Glomerular endothelial cell (primary cell): Measurements from ENCODE around the gene MOB2. TPM values are rescaled to one million over a fixed set of nuclear protein-coding genes. Genes with fewer than 3 reads are reported as not detected.

Experiments
- DNase-seq: peaks from one replicate; pipeline ENCODE4 v3.0.0-alpha.2; 2011; ENCODE audit warnings: low read depth, low spot score; ENCODE audit errors: extremely low read depth
- total RNA-seq: library from RNA; depleted of rRNA; stranded (reverse); fragments of >200 nt; gene quantifications from 2 replicates; pipeline ENCODE4 v1.2.3, GENCODE V29; 2015

The MOB2 gene
- total RNA-seq, 1 donor from 2014 or later, result 34.6 TPM

DNA sequence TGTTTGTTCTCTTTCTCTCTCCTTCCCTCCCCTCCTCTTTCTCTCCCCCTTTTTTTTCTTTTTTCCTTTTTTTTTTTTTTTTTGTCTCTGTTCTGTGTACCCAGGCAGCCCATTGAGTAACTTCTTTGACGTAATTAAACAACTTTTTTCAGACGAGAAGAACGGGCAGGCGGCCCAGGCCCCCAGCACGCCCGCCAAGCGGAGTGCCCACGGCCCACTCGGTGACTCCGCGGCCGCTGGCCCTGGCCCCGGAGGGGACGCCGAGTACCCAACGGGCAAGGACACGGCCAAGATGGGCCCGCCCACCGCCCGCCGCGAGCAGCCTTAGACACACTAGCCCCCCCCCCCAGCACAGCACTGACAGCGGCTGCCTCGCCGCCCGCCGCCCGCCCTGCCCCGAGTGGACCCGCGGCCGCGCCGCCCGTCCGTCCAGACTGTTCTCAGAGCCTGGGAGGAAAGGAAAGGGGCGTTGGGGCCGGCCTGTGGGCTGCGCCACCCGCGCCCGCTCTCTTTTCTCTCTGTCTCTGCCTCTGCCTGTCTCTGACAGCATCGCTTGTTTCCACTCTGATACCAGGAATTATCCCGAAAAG, 26.1 kb downstream of the MOB2 start:
- no peak for DNase-seq

DNA sequence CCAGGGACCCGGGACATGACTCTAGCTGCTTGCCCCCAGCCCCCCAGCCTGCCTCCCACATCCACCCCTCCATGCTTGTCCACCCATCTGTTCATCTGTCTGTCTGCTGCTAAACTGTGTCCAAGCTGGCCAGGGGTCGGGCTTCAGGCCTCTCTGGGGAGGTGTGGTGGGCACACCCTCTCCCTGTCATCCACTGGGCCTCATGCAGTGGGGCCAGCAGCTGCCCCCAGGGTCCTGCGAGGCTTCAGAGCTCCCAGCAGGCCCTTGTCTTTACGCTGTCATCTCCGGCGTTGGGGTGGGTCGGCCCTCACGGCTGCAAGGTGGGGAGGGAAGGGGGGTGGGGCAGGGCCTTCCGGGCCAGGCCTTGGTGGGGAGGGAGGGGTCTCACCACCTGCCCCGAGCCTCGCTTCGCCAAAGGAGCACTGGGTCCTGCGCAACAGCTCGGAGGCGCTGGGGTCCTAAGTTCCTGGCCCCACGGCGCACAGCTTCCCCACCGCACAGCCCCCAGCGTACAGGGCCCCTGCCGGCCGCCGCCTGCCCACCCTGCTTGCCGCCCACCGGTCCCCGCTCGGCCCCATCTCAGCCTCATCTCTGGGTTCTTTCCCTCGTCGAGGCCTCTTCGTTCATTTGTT, 26.7 kb downstream of the MOB2 start:
- no peak for DNase-seq

DNA sequence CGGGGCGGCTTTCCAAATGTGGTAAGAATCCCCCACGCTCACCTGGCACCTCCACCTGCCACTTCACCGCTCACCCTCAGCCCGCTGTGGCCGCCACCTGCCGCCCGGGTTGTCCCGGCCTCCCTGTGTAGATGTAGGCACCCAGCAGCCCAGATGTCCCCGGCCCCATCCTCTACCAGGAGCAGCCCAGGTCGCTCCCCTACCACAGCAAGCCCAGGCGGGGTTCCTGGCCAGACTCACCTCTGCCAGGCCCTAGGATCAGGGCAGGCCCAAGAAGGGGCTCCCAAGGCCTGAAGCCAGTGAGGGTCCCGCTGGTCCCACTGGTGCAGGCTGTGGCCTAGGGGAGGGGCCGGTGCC, 27.4 kb downstream of the MOB2 start:
- DNase-seq, result no peak

DNA sequence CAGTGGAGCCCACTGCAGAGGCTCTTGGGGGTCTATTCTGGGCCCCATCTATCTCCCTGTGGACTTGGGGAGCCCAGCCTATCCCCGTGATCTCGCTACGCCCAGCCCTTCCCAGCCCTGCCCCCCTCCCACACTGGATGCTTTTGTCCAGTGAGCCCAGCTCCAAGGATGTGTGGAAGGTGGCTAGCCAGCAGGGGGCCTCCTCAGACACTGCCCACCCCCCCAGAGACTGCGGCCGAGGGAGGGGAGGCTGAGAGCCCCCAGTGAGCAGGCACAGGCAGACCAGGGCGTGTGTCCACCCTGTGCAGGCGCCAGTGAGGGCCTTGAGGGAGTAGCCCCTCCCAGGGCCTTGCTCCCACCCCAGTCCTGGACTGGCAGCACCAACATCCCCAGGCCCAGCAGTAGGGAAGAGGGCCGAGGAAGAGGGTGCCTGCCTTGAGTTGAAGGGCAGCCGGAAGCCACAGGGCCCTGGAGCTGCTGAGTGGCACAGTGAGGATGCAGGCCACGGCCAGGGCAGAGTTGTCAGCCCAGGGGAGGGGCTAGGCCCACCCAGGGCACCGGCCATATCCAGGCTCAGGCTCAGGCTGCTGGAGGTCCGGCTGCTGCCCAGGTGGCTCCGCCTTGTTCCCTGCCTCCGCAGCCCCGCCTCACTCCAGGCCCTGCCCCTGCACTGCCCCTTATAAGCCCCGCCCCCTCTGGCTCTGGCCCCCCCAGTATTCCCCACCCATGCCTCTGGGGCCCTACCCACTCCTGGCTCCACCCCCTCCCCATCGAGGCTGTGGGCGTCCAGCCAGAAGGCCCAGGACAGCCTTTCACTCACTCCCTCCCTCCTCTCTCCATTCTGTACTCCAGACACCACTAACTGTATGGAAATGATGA, 28.0 kb downstream of the MOB2 start:
- no peak for DNase-seq

DNA sequence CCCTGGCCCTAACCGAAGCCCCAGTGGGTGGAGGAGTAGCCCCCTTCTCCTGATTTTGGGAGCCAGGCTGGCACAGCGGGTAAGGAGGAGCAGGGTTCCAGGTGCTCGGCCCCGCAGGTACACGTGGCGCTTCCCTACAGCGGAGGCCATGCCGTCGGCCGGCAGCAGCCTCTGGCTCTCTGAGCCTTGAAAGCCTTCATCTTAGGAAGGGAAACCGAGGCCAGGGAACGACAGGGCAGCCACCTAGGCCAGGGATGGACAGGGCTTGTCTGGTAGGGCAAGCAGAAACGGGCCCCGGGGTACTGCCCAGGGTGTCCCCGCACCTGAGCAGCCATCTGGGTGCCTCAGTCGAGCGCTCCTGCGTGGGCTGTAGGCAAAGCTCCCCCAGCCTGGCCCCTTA, 28.7 kb downstream of the MOB2 start:
- no peak for DNase-seq

DNA sequence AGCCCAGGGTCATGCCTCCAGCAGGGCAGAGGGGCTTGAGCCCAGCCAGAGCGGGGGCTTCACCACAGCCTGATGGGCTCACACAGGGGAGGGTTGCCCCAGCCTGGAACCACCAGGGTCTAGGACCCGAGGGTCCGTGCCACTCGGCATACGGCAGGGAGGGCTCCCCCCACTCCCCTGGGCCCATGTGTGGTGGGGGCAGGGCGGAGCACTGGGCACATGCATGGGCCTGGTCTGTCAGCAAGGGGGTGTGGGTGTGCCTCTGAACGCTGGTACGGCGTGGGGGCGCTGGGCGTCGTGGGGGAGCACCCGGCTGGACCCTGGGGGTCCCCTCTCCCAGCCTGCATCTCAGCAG, 29.3 kb downstream of the MOB2 start:
- DNase-seq, result no peak

DNA sequence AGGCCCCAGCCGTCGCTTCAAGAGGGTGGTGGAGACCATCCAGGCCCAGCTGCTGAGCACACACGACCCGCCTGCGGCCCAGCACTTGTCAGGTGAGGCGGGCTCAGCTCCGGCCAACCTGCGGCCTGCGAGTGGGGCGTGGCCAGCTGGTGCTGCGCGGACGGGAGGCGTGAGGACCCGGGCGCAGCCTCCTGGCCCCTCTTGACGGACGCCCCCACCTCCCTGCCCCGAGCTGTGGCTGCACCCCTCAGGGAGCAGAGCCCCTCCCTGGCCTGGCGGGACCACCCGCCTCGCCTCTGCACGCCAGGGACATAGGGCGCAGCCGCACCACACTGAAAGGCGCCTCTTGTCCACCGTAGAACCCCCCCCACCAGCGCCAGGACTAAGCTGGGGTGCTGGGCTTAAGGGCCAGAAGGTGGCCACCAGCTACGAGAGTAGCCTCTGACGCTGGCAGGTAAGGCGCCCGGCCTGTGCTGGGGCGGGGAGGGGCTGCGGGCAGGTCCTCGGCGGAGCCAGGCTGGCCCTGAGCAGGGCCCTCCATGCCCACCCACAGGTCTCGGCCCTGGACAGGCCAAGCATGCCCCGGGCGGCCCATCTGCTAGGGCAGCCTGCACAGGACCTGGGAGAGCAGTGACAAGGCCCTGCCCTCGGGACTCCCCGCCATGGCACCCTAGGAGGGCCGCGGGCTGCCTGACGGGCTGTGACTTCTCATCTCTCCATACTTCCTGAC, 29.8 kb downstream of the MOB2 start:
- no peak for DNase-seq

DNA sequence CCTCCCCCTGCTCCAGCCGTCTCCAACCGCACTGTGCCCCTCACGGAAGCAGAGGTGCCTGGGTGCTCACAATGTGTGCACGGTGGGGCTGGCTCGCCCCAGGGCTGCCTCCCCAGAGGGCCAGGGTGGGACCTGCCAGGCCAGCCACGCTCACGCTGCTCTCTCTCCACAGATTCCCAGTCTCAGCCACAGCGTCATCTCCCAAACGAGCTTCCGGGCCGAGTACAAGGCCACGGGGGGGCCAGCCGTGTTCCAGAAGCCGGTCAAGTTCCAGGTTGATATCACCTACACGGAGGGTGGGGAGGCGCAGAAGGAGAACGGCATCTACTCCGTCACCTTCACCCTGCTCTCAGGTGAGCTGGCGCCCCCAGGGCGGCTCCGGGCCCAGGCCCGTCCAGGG, 30.4 kb downstream of the MOB2 start:
- DNase-seq, result no peak

DNA sequence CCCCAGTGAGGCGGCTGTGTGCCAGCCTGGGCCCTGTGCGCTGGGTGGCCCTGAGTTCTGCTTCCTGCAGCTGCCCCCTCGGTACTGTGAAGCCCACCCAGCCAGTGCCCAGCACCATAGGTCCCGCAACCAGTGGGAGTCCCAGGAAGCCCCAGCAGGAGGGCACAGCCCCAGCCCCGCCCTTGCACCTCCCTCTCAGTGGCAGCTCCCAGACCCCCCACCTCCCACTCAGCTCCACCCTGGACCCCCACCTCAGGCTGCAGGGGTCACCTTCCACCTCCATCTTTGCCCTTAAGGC, 30.9 kb downstream of the MOB2 start:
- DNase-seq, result no peak

DNA sequence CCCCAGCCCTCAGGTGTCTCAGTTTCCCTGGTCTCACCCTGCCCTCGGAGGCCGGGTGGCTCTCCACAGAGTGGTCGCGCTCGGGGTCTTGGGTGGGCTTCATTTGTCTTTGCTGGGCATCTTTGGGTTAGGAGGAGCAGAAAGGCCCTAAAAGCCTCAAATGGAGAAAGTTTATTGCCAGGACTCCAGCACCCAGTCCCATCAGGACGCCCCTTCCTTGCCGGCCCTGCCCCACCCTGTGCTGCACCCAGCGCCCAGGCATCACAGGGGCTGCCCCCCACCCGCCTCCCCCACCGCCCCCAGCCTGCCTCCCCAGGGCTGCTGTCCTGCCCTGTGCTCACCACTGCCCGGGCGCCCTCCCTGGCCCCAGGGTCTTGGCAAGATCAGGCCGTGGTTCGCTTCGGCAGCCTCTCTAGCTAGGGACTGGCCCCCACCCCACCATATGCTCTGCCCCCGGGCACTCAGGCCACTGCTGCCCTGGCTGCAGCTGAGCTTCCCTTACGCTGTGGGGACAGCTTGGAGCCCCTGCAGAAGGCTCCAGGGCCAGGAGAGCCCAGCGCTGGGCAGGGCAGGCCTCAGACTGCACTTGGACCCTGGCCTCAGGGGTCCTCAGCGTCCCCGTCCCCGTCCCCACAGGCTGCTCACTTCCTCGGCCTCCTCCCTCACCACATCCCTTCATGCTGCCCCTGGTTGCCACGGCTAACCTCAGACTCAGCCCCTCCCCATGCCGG, 31.4 kb downstream of the MOB2 start:
- DNase-seq, result no peak

DNA sequence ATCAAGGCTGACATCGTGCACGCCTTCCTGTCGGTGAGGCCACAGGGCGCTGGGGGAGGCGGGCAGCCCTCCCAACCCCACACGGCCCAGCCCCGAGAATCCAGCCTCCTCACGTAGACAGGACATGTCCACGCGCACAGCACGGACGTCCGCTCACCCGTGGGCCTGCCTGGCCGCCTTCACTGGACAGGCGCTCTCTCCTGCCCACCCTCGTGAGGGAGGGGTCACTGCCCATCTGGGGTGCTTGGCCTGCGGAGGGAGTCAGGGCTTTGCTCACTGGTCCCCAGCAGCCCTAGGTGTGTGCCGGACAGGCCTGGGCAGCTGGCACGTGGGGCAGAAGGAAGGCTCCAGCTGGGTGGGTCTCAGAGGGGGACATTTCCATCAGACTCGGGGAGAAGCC, 32.0 kb downstream of the MOB2 start:
- no peak for DNase-seq

DNA sequence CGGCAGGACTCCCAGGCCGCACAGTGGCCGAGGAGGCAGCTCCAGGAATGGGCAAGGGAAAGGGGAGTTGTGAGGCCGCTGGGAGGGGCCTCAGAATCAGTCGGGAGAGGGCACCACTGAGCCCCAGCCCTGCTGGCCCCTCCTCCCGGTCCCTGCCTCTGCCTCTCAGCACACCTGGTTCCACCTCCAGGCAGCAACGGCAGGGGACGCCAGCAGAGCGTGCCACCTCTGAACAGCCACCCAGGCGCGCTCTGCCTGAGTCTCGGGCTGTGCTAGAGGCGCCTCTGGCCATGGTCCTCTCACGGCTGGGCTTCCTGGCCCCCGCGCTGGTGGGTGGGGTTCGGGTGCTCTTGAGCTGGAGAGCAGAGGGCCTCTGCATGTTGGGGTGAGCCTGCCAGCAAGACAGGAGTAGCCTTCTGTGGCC, 33.0 kb downstream of the MOB2 start:
- DNase-seq, result no peak

DNA sequence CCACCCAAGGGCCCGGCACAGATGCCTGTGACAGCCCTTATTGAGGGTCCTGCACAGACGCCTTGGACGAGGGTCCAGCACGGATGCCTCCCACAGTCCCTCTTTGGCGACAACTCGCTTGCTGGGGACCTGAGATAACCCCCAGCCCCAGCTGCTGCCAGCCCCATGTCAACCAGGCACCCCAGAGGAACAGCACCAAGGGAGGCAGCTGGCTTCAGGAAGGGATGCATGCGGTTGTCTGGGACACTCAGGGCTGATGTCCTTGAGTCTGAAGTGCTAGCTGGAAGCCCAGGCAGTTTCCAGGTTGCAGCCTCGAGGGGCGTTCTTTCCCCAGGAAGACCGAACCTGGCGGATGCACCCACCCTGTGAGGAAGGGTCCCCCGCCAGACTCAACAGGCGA, 33.8 kb downstream of the MOB2 start:
- DNase-seq, result no peak

DNA sequence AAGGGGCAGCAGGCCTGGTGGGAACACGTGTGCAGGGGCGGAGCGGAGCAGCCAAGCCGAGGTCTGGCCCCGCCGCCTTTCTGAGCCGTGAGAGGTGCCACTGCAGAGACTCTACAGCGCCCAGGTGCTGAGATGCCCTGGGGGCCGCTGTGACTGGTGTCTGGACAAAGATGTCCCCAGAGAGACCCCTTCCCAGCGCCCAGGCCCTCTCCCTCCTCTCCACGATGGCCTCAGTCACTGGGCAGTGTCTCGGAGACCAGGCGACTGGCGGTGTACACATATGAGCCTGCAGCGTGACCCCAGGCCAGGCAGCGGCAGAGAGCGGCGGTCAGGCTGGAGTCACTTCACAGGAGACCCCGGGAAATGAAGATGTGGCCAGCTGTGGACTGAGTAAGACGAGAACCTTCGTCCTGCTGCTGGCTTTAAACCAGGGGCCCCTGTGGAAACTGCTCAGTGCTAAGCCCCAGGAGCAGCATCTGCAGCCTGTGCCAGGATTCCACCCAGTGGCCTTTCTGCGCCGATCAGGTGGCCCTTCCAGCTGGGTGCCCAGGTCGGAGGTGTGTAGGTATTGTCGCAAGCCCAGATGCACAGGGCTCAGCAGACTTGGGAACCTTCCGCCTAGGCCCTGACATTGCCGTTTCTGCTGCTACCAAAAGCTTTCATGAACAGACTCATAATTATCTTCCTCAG, 34.7 kb downstream of the MOB2 start:
- DNase-seq, result no peak

DNA sequence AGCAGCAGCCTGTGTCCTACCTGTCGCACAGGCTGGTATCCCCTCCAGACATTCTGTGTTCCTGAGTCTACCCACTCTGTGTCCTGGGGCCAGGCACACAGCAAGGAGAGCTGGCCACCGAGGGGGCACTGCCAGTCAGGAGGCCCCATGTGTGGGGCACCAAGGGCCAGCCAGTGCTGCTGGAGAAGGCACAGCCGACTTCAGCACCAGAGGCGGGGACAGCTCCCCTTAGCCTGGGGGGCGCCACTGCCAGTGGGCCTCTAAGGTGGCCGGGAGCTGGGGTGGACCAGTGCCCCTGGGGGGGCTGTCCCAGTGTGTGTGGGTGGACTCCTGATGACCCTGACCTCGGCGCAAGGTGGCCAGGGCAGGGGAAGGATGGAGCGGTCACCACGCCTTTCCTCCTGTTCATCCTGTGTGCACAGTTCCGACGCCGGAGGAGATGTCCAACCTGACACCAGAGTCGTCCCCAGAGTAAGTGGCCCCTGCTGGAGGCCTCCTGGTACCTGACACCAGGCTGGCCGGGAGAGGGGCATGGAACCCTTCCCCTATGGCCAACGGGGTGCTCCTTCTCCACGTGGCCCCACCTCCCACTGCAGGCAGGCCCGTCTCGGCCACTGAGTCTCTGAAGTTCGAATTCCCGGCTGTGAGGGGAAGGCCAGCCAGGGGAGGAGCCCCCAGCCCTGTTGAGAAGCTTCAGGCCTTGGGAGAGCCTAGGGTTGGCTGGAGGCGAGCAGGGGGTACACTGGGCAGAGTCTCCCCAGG, 35.4 kb downstream of the MOB2 start:
- no peak for DNase-seq

DNA sequence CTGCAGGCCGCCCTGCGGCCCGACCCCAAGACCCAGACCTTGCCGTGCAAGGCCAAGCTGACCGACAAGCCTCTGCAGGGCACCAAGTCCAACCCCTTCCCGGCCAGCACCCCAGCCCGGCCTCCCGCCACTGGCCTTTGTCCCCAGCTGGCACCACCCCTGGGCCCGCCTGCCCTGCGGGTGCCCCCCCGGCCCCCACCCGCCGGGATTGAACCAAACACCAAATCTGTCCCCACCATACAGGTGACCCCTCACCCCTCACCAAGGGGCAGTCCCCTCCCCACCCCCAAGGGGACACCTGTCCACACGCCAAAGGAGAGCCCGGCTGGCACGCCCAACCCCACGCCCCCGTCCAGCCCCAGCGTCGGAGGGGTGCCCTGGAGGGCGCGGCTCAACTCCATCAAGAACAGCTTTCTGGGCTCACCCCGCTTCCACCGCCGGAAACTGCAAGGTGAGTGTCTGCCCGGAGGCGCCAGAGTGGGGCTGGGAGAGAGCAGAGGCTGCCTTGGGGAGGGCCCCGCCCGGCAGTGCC, 36.2 kb downstream of the MOB2 start:
- DNase-seq, result no peak

DNA sequence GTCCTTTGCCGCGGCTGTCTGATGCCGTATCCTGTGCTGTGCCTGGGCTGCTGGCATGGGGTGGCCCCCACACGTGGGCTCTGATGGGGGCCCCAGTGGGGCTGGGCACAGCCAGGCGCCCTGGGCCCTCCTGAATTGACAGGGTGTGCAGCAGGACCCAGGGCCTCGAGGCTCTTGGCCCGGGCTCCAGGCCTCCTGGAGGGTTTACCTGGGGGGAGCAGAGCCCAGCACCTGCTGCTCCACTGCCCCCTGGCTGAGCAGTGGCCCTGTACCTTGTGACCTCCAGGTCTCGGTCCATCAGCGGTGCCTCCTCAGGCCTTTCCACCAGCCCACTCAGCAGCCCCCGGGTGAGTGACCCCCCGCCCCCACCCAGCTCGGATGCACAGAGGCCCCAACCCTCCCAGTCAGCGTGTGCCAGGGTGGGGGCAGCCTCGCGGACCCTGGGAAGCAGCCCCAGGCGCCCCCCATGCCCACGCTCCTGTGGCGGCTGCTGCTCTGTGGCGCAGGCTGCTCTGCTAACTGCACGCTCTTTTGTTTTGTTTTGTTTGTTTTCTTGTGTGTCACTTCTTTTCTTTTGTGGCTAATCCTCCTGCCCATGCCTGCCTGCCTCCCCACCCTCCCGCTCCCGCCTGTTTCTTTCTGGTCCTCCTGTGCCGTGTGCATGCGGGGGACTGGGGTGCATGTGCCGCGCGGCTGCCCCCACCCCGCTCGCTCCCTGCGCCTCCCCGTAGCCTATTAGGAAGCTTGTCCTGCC, 36.9 kb downstream of the MOB2 start:
- DNase-seq, result no peak

DNA sequence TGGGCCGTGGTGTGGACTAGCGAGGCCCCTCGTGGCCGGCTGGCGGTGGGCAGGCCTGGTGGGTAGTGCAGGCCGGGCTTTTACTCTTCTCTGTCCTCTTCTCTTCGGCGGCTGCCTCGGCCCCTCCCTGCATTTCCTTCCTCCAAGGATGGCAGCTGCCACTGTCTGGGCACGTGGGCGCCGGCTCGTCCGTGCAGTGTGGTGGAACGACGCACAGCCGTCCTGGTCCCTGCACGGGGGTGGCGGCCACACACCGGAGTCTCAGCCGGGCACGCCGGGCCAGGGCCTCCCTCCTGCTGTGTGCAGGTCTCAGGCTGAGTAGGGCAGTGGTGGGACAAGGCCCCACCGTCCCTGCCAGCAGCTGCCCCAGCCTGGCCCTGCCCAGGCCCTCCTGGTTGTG, 37.7 kb downstream of the MOB2 start:
- DNase-seq, result no peak
